Measurements from ENCODE around the gene INSYN2A. TPM values are rescaled to one million over a fixed set of nuclear protein-coding genes. Genes with fewer than 3 reads are reported as not detected.
A peak's percentile ranks its signal among the peaks of the same experiment; 100 is the strongest.

The INSYN2A gene
- total and polyA plus RNA-seq, 10 donors: 0.09 to 3.0 (median 0.21) TPM; not detected in 1

DNA sequence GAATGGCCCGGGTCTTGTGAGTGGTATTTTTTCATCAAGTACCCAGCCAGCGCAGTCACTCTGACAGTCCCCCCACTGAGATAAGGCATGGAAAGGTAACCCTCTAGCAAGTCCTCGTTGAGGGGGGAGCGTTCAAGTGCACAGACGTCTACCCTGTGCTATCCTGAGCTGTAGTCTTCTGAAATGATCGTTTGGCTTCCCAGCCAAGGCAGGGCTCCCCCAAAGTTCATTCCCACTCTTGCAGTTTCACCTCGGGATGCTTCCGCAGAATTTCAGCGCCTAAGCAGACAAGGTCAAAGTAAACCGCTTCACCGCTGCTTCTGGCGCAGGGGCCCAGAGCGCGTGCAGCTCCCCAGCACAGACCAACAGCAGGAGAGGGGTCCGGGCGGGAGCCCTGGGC, 1.8 kb downstream of the INSYN2A start:
- no peak for DNase-seq
- intact Hi-C loops (cut with DNase I; ENCODE audit: low total_unique reads): no loop called here
- peaks cover 0 to 27% (median 14%) of the 10 kb centered on the region in 6 donors for H3K4me1 ChIP-seq
- WGBS, 5 donors: 45 to 59% (median 49%) methylated on average over 11 to 16 of the region's 16 CpGs
- TF ChIP-seq POLR2AphosphoS5 (IDR thresholded peaks at IDR 0.05): no peak
- no peak for TF ChIP-seq POLR2A (IDR thresholded peaks at IDR 0.05)
- TF ChIP-seq, protein P1, sequence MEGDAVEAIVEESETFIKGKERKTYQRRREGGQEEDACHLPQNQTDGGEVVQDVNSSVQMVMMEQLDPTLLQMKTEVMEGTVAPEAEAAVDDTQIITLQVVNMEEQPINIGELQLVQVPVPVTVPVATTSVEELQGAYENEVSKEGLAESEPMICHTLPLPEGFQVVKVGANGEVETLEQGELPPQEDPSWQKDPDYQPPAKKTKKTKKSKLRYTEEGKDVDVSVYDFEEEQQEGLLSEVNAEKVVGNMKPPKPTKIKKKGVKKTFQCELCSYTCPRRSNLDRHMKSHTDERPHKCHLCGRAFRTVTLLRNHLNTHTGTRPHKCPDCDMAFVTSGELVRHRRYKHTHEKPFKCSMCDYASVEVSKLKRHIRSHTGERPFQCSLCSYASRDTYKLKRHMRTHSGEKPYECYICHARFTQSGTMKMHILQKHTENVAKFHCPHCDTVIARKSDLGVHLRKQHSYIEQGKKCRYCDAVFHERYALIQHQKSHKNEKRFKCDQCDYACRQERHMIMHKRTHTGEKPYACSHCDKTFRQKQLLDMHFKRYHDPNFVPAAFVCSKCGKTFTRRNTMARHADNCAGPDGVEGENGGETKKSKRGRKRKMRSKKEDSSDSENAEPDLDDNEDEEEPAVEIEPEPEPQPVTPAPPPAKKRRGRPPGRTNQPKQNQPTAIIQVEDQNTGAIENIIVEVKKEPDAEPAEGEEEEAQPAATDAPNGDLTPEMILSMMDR (IDR thresholded peaks at IDR 0.05 in 8 of 11, conservative IDR thresholded peaks at IDR 0.05 in 3 of 11): no peak
- no peak overlapping the region for H3K27ac ChIP-seq
- peak overlapping the region in 3 of 8 donors; percentile 36 to 61 (median 46) for H3K4me3 ChIP-seq
- H3K36me3 ChIP-seq: no peaks in the 10 kb centered on the region
- no peaks in the 10 kb centered on the region for H3K9me3 ChIP-seq
- peaks cover 0 to 57% (median 17%) of the 10 kb centered on the region in 7 donors for H3K27me3 ChIP-seq (replicated peaks in 1 of 7)

DNA sequence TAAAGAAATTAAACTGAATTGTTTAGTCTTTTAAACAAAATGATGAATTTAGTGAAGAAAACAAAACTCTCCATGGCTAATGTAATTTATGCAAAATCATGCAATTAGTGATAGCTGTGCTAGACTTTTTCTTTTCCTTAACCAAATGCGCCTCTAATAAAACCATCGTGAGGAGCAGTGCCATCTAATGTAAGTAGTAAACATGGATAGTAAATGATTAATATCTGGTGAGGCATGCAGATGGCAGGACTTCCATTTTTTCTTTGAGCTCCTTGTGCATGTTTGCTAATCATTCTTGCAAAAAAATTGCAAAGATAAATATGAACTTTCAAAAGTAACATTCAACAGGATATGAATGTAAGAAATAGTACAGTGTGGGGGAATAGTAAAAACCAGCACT, 2.3 kb downstream of the INSYN2A start:
- Histone ChIP-seq H3K9me3 (no peaks in the 10 kb centered on the region), H3K4me1 (peaks cover 0 to 27% (median 14%) of the 10 kb centered on the region in 6 donors), H3K4me3 (no peak overlapping the region), H3K27ac (no peak overlapping the region), H3K36me3 (no peaks in the 10 kb centered on the region), H3K27me3 (replicated peaks in 1 of 7) (peaks cover 0 to 57% (median 17%) of the 10 kb centered on the region in 7 donors)
- WGBS, 5 donors: 79 to 90% (median 87%) methylated on average over 2 of the region's 2 CpGs
- intact Hi-C loops (cut with DNase I; ENCODE audit: low total_unique reads): no loop called here
- no peak for TF ChIP-seq POLR2A (IDR thresholded peaks at IDR 0.05)
- DNase-seq: no peak

DNA sequence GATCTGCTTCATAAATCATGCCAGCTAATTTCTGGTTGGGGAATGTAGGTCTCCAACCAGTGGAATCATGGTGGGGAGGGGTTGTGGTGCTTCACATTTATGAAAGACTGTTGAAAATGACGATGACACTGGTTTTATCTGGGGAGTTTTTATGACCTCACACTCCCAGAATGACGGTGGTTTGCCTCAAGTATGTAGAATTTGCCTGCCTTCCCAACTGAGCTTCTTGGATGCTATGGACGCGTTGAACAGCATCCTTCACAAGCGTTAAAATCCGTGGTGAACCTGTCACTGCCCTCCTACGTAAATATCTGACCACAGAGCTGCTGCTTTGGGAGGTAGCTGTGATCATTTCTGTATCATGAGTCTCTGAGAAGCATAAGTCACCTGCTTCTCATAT, 3.3 kb downstream of the INSYN2A start:
- peaks cover 0 to 27% (median 14%) of the 10 kb centered on the region in 6 donors for H3K4me1 ChIP-seq
- peaks cover 0 to 51% (median 17%) of the 10 kb centered on the region in 7 donors for H3K27me3 ChIP-seq (replicated peaks in 1 of 7)
- no peaks in the 10 kb centered on the region for H3K9me3 ChIP-seq
- no peak for DNase-seq
- 73 to 85% (median 77%) methylated on average over 7 of the region's 7 CpGs for WGBS, 5 donors
- intact Hi-C loops (cut with DNase I; ENCODE audit: low total_unique reads): no loop called here
- no peak for TF ChIP-seq POLR2AphosphoS5 (IDR thresholded peaks at IDR 0.05)
- TF ChIP-seq, protein P1 (IDR thresholded peaks at IDR 0.05 in 8 of 11, conservative IDR thresholded peaks at IDR 0.05 in 3 of 11): no peak
- TF ChIP-seq POLR2A (IDR thresholded peaks at IDR 0.05): no peak
- H3K27ac ChIP-seq: no peak overlapping the region
- no peaks in the 10 kb centered on the region for H3K36me3 ChIP-seq
- H3K4me3 ChIP-seq: no peak overlapping the region

DNA sequence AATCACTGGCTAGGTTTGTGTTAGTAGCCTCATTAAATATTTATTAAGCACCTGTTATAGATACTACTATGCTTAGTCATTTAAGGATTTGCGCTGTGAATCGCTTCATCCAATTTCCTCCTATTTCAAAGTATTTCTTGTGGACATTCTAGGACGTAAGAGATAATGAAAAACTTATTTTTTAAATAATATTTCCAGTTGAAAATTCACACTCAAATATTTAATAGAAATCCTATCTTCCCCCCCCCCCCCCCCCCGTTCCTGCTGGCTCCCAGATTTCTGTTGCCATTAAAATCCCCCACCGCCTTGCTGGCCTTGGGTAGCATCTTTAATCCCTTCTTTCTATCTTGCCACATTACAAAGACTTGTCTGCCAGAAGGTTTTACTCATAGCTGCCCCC, 6.0 kb downstream of the INSYN2A start:
- intact Hi-C loops (cut with DNase I; ENCODE audit: low total_unique reads): no loop called here
- peaks cover 0 to 13% (median 7%) of the 10 kb centered on the region in 6 donors for H3K4me1 ChIP-seq
- H3K27ac ChIP-seq: no peak overlapping the region
- WGBS, 5 donors: 68 to 75% (median 72%) methylated on average over 5 of the region's 5 CpGs
- TF ChIP-seq POLR2AphosphoS5 (IDR thresholded peaks at IDR 0.05) (no peak), POLR2A (IDR thresholded peaks at IDR 0.05) (no peak)
- TF ChIP-seq, protein P1 (IDR thresholded peaks at IDR 0.05 in 8 of 11, conservative IDR thresholded peaks at IDR 0.05 in 3 of 11): no peak
- no peak overlapping the region for H3K4me3 ChIP-seq
- peaks cover 0 to 4% (median 0%) of the 10 kb centered on the region in 8 donors for H3K9me3 ChIP-seq
- H3K27me3 ChIP-seq (replicated peaks in 1 of 7): peaks cover 0 to 24% (median 5%) of the 10 kb centered on the region in 7 donors
- DNase-seq: no peak
- no peaks in the 10 kb centered on the region for H3K36me3 ChIP-seq

DNA sequence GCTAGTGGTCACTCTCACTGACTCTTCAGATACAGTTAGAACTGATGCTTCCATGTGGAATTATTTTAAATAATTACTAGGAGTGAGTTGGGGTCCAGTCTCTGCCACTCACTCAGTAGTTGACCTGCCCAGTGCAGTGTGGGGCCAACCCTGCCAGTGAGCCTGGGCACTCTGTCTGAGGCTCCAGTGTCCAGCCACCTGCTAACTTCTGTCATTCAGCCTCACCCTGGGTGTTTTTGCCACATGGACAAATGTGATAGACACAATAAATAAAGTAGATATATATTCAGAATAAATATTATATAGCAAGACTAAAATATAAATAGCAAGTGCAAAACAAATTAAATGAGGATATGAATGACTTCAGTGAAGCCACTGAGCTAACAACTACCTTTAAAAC, 7.2 kb downstream of the INSYN2A start:
- H3K9me3 ChIP-seq: peaks cover 0 to 5% (median 0%) of the 10 kb centered on the region in 8 donors
- no peak overlapping the region for H3K27ac ChIP-seq
- H3K36me3 ChIP-seq: no peaks in the 10 kb centered on the region
- peaks cover 0 to 1% (median under 1%) of the 10 kb centered on the region in 6 donors for H3K4me1 ChIP-seq
- intact Hi-C loops (cut with DNase I; ENCODE audit: low total_unique reads): no loop called here
- peaks cover 0 to 15% (median 0%) of the 10 kb centered on the region in 7 donors for H3K27me3 ChIP-seq (replicated peaks in 1 of 7)
- H3K4me3 ChIP-seq: no peak overlapping the region
- TF ChIP-seq POLR2AphosphoS5 (IDR thresholded peaks at IDR 0.05) (no peak), POLR2A (IDR thresholded peaks at IDR 0.05) (no peak)
- TF ChIP-seq, protein P1 (IDR thresholded peaks at IDR 0.05 in 8 of 11, conservative IDR thresholded peaks at IDR 0.05 in 3 of 11): no peak
- DNase-seq: no peak
